HepG2 (cell line): ENCODE results near the gene RHOG. TPM values are rescaled to one million over a fixed set of nuclear protein-coding genes. Genes with fewer than 3 reads are reported as not detected.

ENCODE experiments used
- ATAC-seq: fragments of 200-7000 bp; cut with Tn5 transposase; 3 replicates; pipeline ENCODE4 v1.9.1; 2020; ENCODE audit warnings: mild to moderate bottlenecking, moderate library complexity
- BruUV-seq: library from RNA; stranded (reverse); fragments of 400-500 nt; replicated peaks from 2 replicates; lab custom pipeline; 2021; lab: Mats Ljungman, UMichigan
- CTCF ChIA-PET: fragments of 300-600 bp; formaldehyde crosslinking; extraction: SDS; loops from one replicate; lab custom pipeline; 2021; ENCODE audit warnings: low total read pairs, inconsistent platforms, low intra/inter-chr PET ratio; lab: Yijun Ruan, JAX
- POLR2A ChIA-PET: fragments of 350-600 bp; sonication (Branson Sonifier 250); formaldehyde crosslinking; loops from one replicate; lab custom pipeline; 2020; ENCODE audit warnings: antibody characterized with exemption, inconsistent platforms; lab: Yijun Ruan, JAX
- DNase-seq: peaks from one replicate; pipeline ENCODE4 v3.0.0-alpha.2; 2015; ENCODE audit warnings: low spot score
- FAIRE-seq: peaks from 3 replicates; lab custom pipeline; 2011; peaks lifted over from hg19 to GRCh38; lab: Jason Lieb, UNC
- H2AFZ ChIP-seq: one replicate; pipeline ENCODE4 v1.6.1; 2011; ENCODE audit warnings: low read length, inconsistent platforms
- H3K27ac ChIP-seq: fragments of 300-600 bp; 3 replicates; pipeline ENCODE4 v1.8.0; 2011; ENCODE audit warnings: mixed run types, mild to moderate bottlenecking, mixed read lengths, low read length, inconsistent platforms; ENCODE audit not compliant: insufficient read depth; ENCODE audit errors: extremely low read length
- H3K27me3 ChIP-seq, 2 experiments: fragments of 200-600 bp in 1 of 2; 2 replicates in 1 of 2; 3 replicates in 1 of 2; pipeline versions ENCODE4 v1.6.0 to v1.8.0; 2011; ENCODE audit warnings: low read length in 2 of 2, mild to moderate bottlenecking in 2 of 2, moderate library complexity in 2 of 2, inconsistent platforms in 1 of 2; ENCODE audit not compliant: insufficient read depth in 2 of 2, control insufficient read depth in 1 of 2
- H3K36me3 ChIP-seq, 2 experiments: fragments of 200-600 bp in 1 of 2; replicated peaks in 1 of 2; 2 replicates in 1 of 2; 3 replicates in 1 of 2; pipeline versions ENCODE4 v1.5.1 to v1.8.0; 2011; ENCODE audit warnings: low read length in 2 of 2, inconsistent platforms in 1 of 2; ENCODE audit not compliant: insufficient read depth in 2 of 2, control insufficient read depth in 1 of 2
- H3K4me1 ChIP-seq: 2 replicates; pipeline ENCODE4 v1.5.1; 2012; ENCODE audit warnings: low read length, inconsistent platforms; ENCODE audit not compliant: insufficient read depth
- H3K4me2 ChIP-seq: 2 replicates; pipeline ENCODE4 v1.6.0; 2011; ENCODE audit warnings: low read depth, low read length, inconsistent platforms
- H3K4me3 ChIP-seq, 3 experiments: fragments of 200-600 bp in 1 of 3; sonication (generic), shearing (Covaris generic) in 1 of 3; replicated peaks in 1 of 3; 2 replicates each; pipeline ENCODE4 v1.5.1; 2011 to 2016; ENCODE audit warnings: low read length in 3 of 3, inconsistent platforms in 2 of 3, low read depth in 2 of 3, mild to moderate bottlenecking in 2 of 3, control low read depth in 1 of 3, mixed read lengths in 1 of 3; ENCODE audit not compliant: insufficient read depth in 1 of 3
- H3K79me2 ChIP-seq: one replicate; pipeline ENCODE4 v1.6.1; 2011; ENCODE audit warnings: low read length, inconsistent platforms; ENCODE audit not compliant: insufficient read depth
- H3K9ac ChIP-seq: 2 replicates; pipeline ENCODE4 v1.6.0; 2011; ENCODE audit warnings: mild to moderate bottlenecking, low read depth, low read length, inconsistent platforms; ENCODE audit not compliant: insufficient read depth
- H3K9me3 ChIP-seq: 2 replicates; pipeline ENCODE4 v1.5.1; 2012; ENCODE audit warnings: mild to moderate bottlenecking, low read length
- H4K20me1 ChIP-seq: 2 replicates; pipeline ENCODE4 v1.6.0; 2011; ENCODE audit warnings: inconsistent platforms, mild to moderate bottlenecking, low read length, moderate library complexity; ENCODE audit not compliant: insufficient read depth
- FOXA3 ChIP-seq: IDR thresholded peaks from 2 replicates; pipeline ENCODE4 v1.6.1; 2016; ENCODE audit warnings: missing genetic modification reagents, missing compliant biosample characterization
- KDM1A ChIP-seq: IDR thresholded peaks from 2 replicates; pipeline ENCODE4 v1.6.1; 2016; ENCODE audit warnings: missing compliant biosample characterization
- KLF12 ChIP-seq: sonication (generic); formaldehyde crosslinking; IDR thresholded peaks from 2 replicates; pipeline ENCODE4 v1.4.0; 2020; ENCODE audit warnings: missing genetic modification reagents, borderline replicate concordance
- MTF2 ChIP-seq: sonication (generic); formaldehyde crosslinking; IDR thresholded peaks from 2 replicates; pipeline ENCODE4 v1.5.0; 2020; ENCODE audit warnings: missing genetic modification reagents, borderline replicate concordance
- MYPOP ChIP-seq: sonication (generic); formaldehyde crosslinking; IDR thresholded peaks from 2 replicates; pipeline ENCODE4 v1.8.1; 2023; ENCODE audit warnings: mild to moderate bottlenecking, moderate library complexity, missing genetic modification reagents
- REL ChIP-seq: sonication (generic); formaldehyde crosslinking; conservative IDR thresholded peaks from 2 replicates; pipeline ENCODE4 v1.8.0; 2022; ENCODE audit warnings: mild to moderate bottlenecking, missing genetic modification reagents, moderate library complexity
- RFXANK ChIP-seq: IDR thresholded peaks from 2 replicates; pipeline ENCODE4 v1.6.1; 2016
- TFE3 ChIP-seq: IDR thresholded peaks from 2 replicates; pipeline ENCODE4 v1.6.1; 2016
- UBTF ChIP-seq: sonication (generic); formaldehyde crosslinking; IDR thresholded peaks from 2 replicates; pipeline ENCODE4 v1.4.0; 2020; ENCODE audit warnings: mild to moderate bottlenecking, missing genetic modification reagents
- ZBTB34 ChIP-seq: sonication (generic); formaldehyde crosslinking; IDR thresholded peaks from 2 replicates; pipeline ENCODE4 v1.8.0; 2022; ENCODE audit warnings: mild to moderate bottlenecking, missing genetic modification reagents
- ZFAT ChIP-seq: sonication (generic); formaldehyde crosslinking; conservative IDR thresholded peaks from 2 replicates; pipeline ENCODE4 v1.8.1; 2023; ENCODE audit warnings: missing genetic modification reagents, inconsistent platforms
- ZNF121 ChIP-seq: sonication (generic); formaldehyde crosslinking; IDR thresholded peaks from 2 replicates; pipeline ENCODE4 v1.5.0; 2020; ENCODE audit warnings: mild to moderate bottlenecking, missing genetic modification reagents
- ZNF354B ChIP-seq: sonication (generic); formaldehyde crosslinking; IDR thresholded peaks from 2 replicates; pipeline ENCODE4 v1.8.0; 2022; ENCODE audit warnings: mild to moderate bottlenecking, missing genetic modification reagents
- ZSCAN12 ChIP-seq: sonication (generic); formaldehyde crosslinking; IDR thresholded peaks from 2 replicates; pipeline ENCODE4 v1.9.0; 2021; ENCODE audit warnings: mild to moderate bottlenecking, missing genetic modification reagents
- WGBS: methylation state at CpG from one replicate; pipeline ENCODE4 v1.1.6; 2017; ENCODE audit warnings: low lambda C conversion rate; 5-methylcytosine and 5-hydroxymethylcytosine counted together
- in situ Hi-C: cut with HindIII; loops from 2 replicates; pipeline ENCODE4 v1.10.0; 2017; ENCODE audit warnings: low pct_unique_long_range_greater_than_20kb; ENCODE audit not compliant: extremely low pct_ligation_motif_present
- intact Hi-C: fragments of 100-400 bp; cut with micrococcal nuclease; formaldehyde crosslinking; loops from one replicate; pipeline ENCODE4 v1.10.0; 2022; ENCODE audit not compliant: unreplicated experiment
- polyA plus RNA-seq, 8 experiments: library from polyadenylated mRNA; depleted of rRNA in 3 of 8; stranded (reverse) in 7 of 8; unstranded in 1 of 8; fragments of >200 nt; fragmentation: Illumina TruSeq in 4 of 8; extraction: Trizol in 4 of 8; gene quantifications; 2 replicates each; pipeline versions ENCODE4 v1.2.1 to v1.2.3, GENCODE V29; 2011 to 2016; ENCODE audit warnings: low read depth in 4 of 8, missing spikeins in 1 of 8, mixed read lengths in 1 of 8; ENCODE audit not compliant: insufficient read depth in 1 of 8
- total RNA-seq, 5 experiments: library from RNA; depleted of rRNA; stranded (reverse); fragments of >200 nt; fragmentation: Illumina TruSeq; extraction: Trizol; gene quantifications; 2 replicates each; pipeline ENCODE4 v1.2.3, GENCODE V29; 2016; ENCODE audit warnings: low read depth in 1 of 5

Gene RHOG
- total and polyA plus RNA-seq, 2 of the 13 experiments (the other 11 are each of a cell fraction or from before 2014, with no cell fraction given): 7.7 to 23.4 TPM

GRCh38 chr11:3885855-3886254 lies 45.1 kb upstream of the RHOG start:
- intact Hi-C loops: loop anchor here (2.0 kb wide), 1 partner anchor 19 kb away; no protein-coding TSS in a partner anchor
- WGBS: 97% methylated on average over 7 of the region's 7 CpGs
- ATAC-seq (no peak), DNase-seq (no peak), FAIRE-seq (no peak)
- no peak overlapping the region for H2AFZ ChIP-seq
- CTCF ChIA-PET: no interaction called here
- TF ChIP-seq MYPOP (CRISPR knock-in tag) (no peak), ZFAT (CRISPR knock-in tag) (no peak), KDM1A (CRISPR knock-in tag) (no peak), ZNF354B (CRISPR knock-in tag) (no peak), KLF12 (CRISPR knock-in tag) (no peak), ZSCAN12 (CRISPR knock-in tag) (no peak)
- H3K4me3 ChIP-seq: no peak overlapping the region
- no peak overlapping the region for H3K9ac ChIP-seq
- no TSS peak for BruUV-seq
- no peak overlapping the region for H3K27ac ChIP-seq
- H3K4me2 ChIP-seq: no peak overlapping the region
- peaks cover 65% of the 10 kb centered on the region for H3K79me2 ChIP-seq
- H3K4me1 ChIP-seq: peaks cover 46% of the 10 kb centered on the region
- in situ Hi-C loops: no loop called here
- no peaks in the 10 kb centered on the region for H4K20me1 ChIP-seq
- POLR2A ChIA-PET: interaction anchor here (0.7 kb wide), 1 partner anchor 98 kb away, joined by 5 read pairs; no protein-coding TSS in a partner anchor
- no peaks in the 10 kb centered on the region for H3K9me3 ChIP-seq
- no peaks in the 10 kb centered on the region for H3K27me3 ChIP-seq
- no peaks in the 10 kb centered on the region for H3K36me3 ChIP-seq

GRCh38 chr11:3882655-3883054 lies 41.9 kb upstream of the RHOG start:
- no peaks in the 10 kb centered on the region for H3K9me3 ChIP-seq
- no peaks in the 10 kb centered on the region for H3K36me3 ChIP-seq
- FAIRE-seq (no peak), DNase-seq (no peak), ATAC-seq (no peak)
- H3K27me3 ChIP-seq: no peaks in the 10 kb centered on the region
- peaks cover 64% of the 10 kb centered on the region for H3K79me2 ChIP-seq
- H3K4me2 ChIP-seq: no peak overlapping the region
- no peak overlapping the region for H3K27ac ChIP-seq
- no peaks in the 10 kb centered on the region for H4K20me1 ChIP-seq
- H3K4me1 ChIP-seq: peaks cover 59% of the 10 kb centered on the region
- no TSS peak for BruUV-seq
- H3K4me3 ChIP-seq: no peak overlapping the region
- ChIA-PET POLR2A (no interaction called here), CTCF (no interaction called here)
- in situ Hi-C loops: no loop called here
- intact Hi-C loops: no loop called here
- no peak overlapping the region for H2AFZ ChIP-seq
- H3K9ac ChIP-seq: no peak overlapping the region
- no peak for TF ChIP-seq ZNF121
- no peak for TF ChIP-seq REL (CRISPR knock-in tag)
- no peak for TF ChIP-seq RFXANK
- no peak for TF ChIP-seq ZBTB34 (CRISPR knock-in tag)
- no peak for TF ChIP-seq MTF2 (CRISPR knock-in tag)
- TF ChIP-seq FOXA3 (CRISPR knock-in tag): no peak
- no peak for TF ChIP-seq TFE3 (CRISPR knock-in tag)
- TF ChIP-seq UBTF: no peak
